H9 (cell line): ENCODE results near the gene CDH13. TPM values are rescaled to one million over a fixed set of nuclear protein-coding genes. Genes with fewer than 3 reads are reported as not detected.
A peak's percentile ranks its signal among the peaks of the same experiment; 100 is the strongest.

Experiments
- DNase-seq: peaks from one replicate; pipeline ENCODE4 v3.0.0-alpha.2; 2017
- H2AFZ ChIP-seq: one replicate; pipeline ENCODE4 v1.6.1; 2013; ENCODE audit warnings: mild to moderate bottlenecking, low read length, control low read depth, moderate library complexity
- H2AK5ac ChIP-seq: 2 replicates; pipeline ENCODE4 v1.6.1; 2013; ENCODE audit warnings: low read length, control low read depth, mixed read lengths; ENCODE audit not compliant: insufficient read length
- H2BK120ac ChIP-seq: one replicate; pipeline ENCODE4 v1.6.1; 2013; ENCODE audit warnings: low read depth, mild to moderate bottlenecking, low read length, control low read depth, inconsistent platforms; ENCODE audit not compliant: poor library complexity, severe bottlenecking
- H2BK12ac ChIP-seq: 2 replicates; pipeline ENCODE4 v1.6.1; 2013; ENCODE audit warnings: low read length, control low read depth, mixed read lengths, low read depth; ENCODE audit not compliant: insufficient read length
- H2BK15ac ChIP-seq: 2 replicates; pipeline ENCODE4 v1.6.1; 2013; ENCODE audit warnings: low read depth, low read length, control low read depth
- H2BK20ac ChIP-seq: one replicate; pipeline ENCODE4 v1.6.1; 2013; ENCODE audit warnings: low read depth, mild to moderate bottlenecking, low read length, control low read depth, inconsistent platforms; ENCODE audit not compliant: poor library complexity, severe bottlenecking
- H2BK5ac ChIP-seq: 2 replicates; pipeline ENCODE4 v1.6.1; 2013; ENCODE audit warnings: low read length, control low read depth, mixed read lengths; ENCODE audit not compliant: insufficient read length
- H3K14ac ChIP-seq: 2 replicates; pipeline ENCODE4 v1.6.1; 2013; ENCODE audit warnings: low read length, control low read depth; ENCODE audit not compliant: insufficient read depth
- H3K18ac ChIP-seq: 2 replicates; pipeline ENCODE4 v1.6.1; 2013; ENCODE audit warnings: low read depth, mild to moderate bottlenecking, mixed read lengths, low read length, control low read depth; ENCODE audit not compliant: insufficient read length
- H3K23ac ChIP-seq: 2 replicates; pipeline ENCODE4 v1.6.1; 2013; ENCODE audit warnings: low read length, control low read depth, mixed read lengths, low read depth; ENCODE audit not compliant: insufficient read length
- H3K23me2 ChIP-seq: 2 replicates; pipeline ENCODE4 v1.6.1; 2013; ENCODE audit warnings: low read depth, mild to moderate bottlenecking, mixed read lengths, low read length, control low read depth; ENCODE audit not compliant: insufficient read length, poor library complexity, severe bottlenecking
- H3K27ac ChIP-seq: 2 replicates; pipeline ENCODE4 v1.5.1; 2013; ENCODE audit warnings: low read length, control low read depth, mixed read lengths, low read depth; ENCODE audit not compliant: insufficient read length
- H3K27me3 ChIP-seq: 2 replicates; pipeline ENCODE4 v1.6.1; 2013; ENCODE audit warnings: low read length, control low read depth, inconsistent platforms; ENCODE audit not compliant: insufficient read depth
- H3K4ac ChIP-seq: 2 replicates; pipeline ENCODE4 v1.6.1; 2013; ENCODE audit warnings: low read depth, mild to moderate bottlenecking, control low read depth, inconsistent platforms, low read length, moderate library complexity
- H3K4me1 ChIP-seq: 2 replicates; pipeline ENCODE4 v1.6.1; 2013; ENCODE audit warnings: low read length, control low read depth, inconsistent platforms; ENCODE audit not compliant: insufficient read depth
- H3K4me2 ChIP-seq: 2 replicates; pipeline ENCODE4 v1.6.1; 2013; ENCODE audit warnings: low read length, control low read depth, mixed read lengths; ENCODE audit not compliant: insufficient read length, insufficient read depth
- H3K56ac ChIP-seq: 2 replicates; pipeline ENCODE4 v1.6.1; 2013; ENCODE audit warnings: low read depth, mild to moderate bottlenecking, mixed read lengths, low read length, control low read depth; ENCODE audit not compliant: insufficient read length
- H3K79me1 ChIP-seq: 2 replicates; pipeline ENCODE4 v1.6.1; 2013; ENCODE audit warnings: low read depth, mild to moderate bottlenecking, moderate library complexity, low read length, control low read depth, inconsistent platforms; ENCODE audit not compliant: insufficient read depth, poor library complexity, severe bottlenecking
- H3K79me2 ChIP-seq: 2 replicates; pipeline ENCODE4 v1.6.1; 2013; ENCODE audit warnings: low read length, control low read depth, inconsistent platforms; ENCODE audit not compliant: insufficient read depth
- H3K9ac ChIP-seq: 2 replicates; pipeline ENCODE4 v1.6.1; 2013; ENCODE audit warnings: low read length, control low read depth, mixed read lengths; ENCODE audit not compliant: insufficient read length; ENCODE audit errors: extremely low read depth
- H3K9me3 ChIP-seq: one replicate; pipeline ENCODE4 v1.6.1; 2013; ENCODE audit warnings: low read depth, low read length, inconsistent platforms; ENCODE audit not compliant: control insufficient read depth
- H3T11ph ChIP-seq: one replicate; pipeline ENCODE4 v1.6.1; 2013; ENCODE audit warnings: mild to moderate bottlenecking, low read length, control low read depth, inconsistent platforms
- H4K20me1 ChIP-seq: one replicate; pipeline ENCODE4 v1.6.1; 2013; ENCODE audit not compliant: control insufficient read depth, insufficient read length, insufficient read depth
- H4K5ac ChIP-seq: 2 replicates; pipeline ENCODE4 v1.6.1; 2013; ENCODE audit warnings: low read depth, mild to moderate bottlenecking, mixed read lengths, low read length, control low read depth; ENCODE audit not compliant: insufficient read length
- H4K8ac ChIP-seq: replicated peaks from 2 replicates; pipeline ENCODE4 v1.6.1; 2013; ENCODE audit warnings: low read length, control low read depth, mixed read lengths, low read depth; ENCODE audit not compliant: insufficient read length
- H4K91ac ChIP-seq: 2 replicates; pipeline ENCODE4 v1.6.1; 2013; ENCODE audit warnings: low read depth, mild to moderate bottlenecking, moderate library complexity, mixed read lengths, low read length, control low read depth; ENCODE audit not compliant: insufficient read length
- H3K27ac Mint-ChIP-seq, 3 experiments: 2 replicates in 2 of 3; 3 replicates in 1 of 3; pipeline ENCODE4 v1.8.0; 2020 to 2021; ENCODE audit warnings: mixed read lengths in 3 of 3, mild to moderate bottlenecking in 1 of 3, moderate library complexity in 1 of 3
- H3K27me3 Mint-ChIP-seq: 2 replicates; pipeline ENCODE4 v1.8.0; 2021; ENCODE audit warnings: low read depth, mild to moderate bottlenecking, moderate library complexity, mixed read lengths
- H3K36me3 Mint-ChIP-seq, 3 experiments: 2 replicates in 2 of 3; 3 replicates in 1 of 3; pipeline ENCODE4 v1.8.0; 2020 to 2021; ENCODE audit warnings: low read depth in 3 of 3, mixed read lengths in 3 of 3; ENCODE audit not compliant: insufficient read depth in 1 of 3
- H3K4me1 Mint-ChIP-seq, 2 experiments: 2 replicates each; pipeline ENCODE4 v1.8.0; 2020; ENCODE audit warnings: mixed read lengths in 2 of 2
- H3K4me3 Mint-ChIP-seq, 2 experiments: 2 replicates in 1 of 2; 3 replicates in 1 of 2; pipeline ENCODE4 v1.8.0; 2020 to 2021; ENCODE audit warnings: mild to moderate bottlenecking in 2 of 2, mixed read lengths in 2 of 2, moderate library complexity in 1 of 2
- H3K9me3 Mint-ChIP-seq, 2 experiments: 2 replicates in 1 of 2; 3 replicates in 1 of 2; pipeline ENCODE4 v1.8.0; 2020; ENCODE audit warnings: mild to moderate bottlenecking in 2 of 2, mixed read lengths in 2 of 2, moderate library complexity in 1 of 2
- WGBS: extraction: QIAGEN DNeasy Blood & Tissue Kit; methylation state at CpG from one replicate; pipeline ENCODE4 v1.1.7; 2013; ENCODE audit warnings: missing lambda C conversion rate, low lambda C conversion rate, mixed read lengths; ENCODE audit not compliant: insufficient read length; ENCODE audit errors: extremely low coverage; 5-methylcytosine and 5-hydroxymethylcytosine counted together
- total RNA-seq: library from RNA; stranded (reverse); gene quantifications from 2 replicates; pipeline ENCODE4 v1.2.1, GENCODE V29; 2021
- TF ChIP-seq, protein P1 (sequence below): fragments of 200-600 bp; sonication (generic); conservative IDR thresholded peaks from 3 replicates; pipeline ENCODE4 v1.8.0; 2021; ENCODE audit warnings: antibody characterized with exemption, mild to moderate bottlenecking

The CDH13 gene
- total RNA-seq, 1 experiment from 2014 or later = 1.5 TPM

- H3K27ac ChIP-seq = no peak overlapping the region
- TF ChIP-seq, protein P1, sequence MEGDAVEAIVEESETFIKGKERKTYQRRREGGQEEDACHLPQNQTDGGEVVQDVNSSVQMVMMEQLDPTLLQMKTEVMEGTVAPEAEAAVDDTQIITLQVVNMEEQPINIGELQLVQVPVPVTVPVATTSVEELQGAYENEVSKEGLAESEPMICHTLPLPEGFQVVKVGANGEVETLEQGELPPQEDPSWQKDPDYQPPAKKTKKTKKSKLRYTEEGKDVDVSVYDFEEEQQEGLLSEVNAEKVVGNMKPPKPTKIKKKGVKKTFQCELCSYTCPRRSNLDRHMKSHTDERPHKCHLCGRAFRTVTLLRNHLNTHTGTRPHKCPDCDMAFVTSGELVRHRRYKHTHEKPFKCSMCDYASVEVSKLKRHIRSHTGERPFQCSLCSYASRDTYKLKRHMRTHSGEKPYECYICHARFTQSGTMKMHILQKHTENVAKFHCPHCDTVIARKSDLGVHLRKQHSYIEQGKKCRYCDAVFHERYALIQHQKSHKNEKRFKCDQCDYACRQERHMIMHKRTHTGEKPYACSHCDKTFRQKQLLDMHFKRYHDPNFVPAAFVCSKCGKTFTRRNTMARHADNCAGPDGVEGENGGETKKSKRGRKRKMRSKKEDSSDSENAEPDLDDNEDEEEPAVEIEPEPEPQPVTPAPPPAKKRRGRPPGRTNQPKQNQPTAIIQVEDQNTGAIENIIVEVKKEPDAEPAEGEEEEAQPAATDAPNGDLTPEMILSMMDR = no peak
- no CpG with 5 or more reads among the region's 9 CpGs for WGBS
Observed at GRCh38 chr16:83105279-83106077, 478.7 kb downstream of the CDH13 start.

More at GRCh38 chr16:83105279-83106077, 478.7 kb downstream of the CDH13 start:
- Mint-ChIP-seq H3K27ac (no peak overlapping the region), H3K4me1 (no peaks in the 10 kb centered on the region), H3K36me3 (peaks cover 0 to 4% (median 1%) of the 10 kb centered on the region in 3 experiments; a peak in 3 of 7 replicates), H3K4me3 (no peak overlapping the region), H3K27me3 (no peaks in the 10 kb centered on the region; the same call in 1 of the 2 replicates), H3K9me3 (peaks cover 11 to 12% of the 10 kb centered on the region in 2 experiments; a peak in 4 of 5 replicates)
- Histone ChIP-seq H3T11ph (no peak overlapping the region), H4K91ac (no peak overlapping the region), H3K56ac (no peak overlapping the region), H3K4ac (no peak overlapping the region), H2BK15ac (no peak overlapping the region), H3K9ac (no peak overlapping the region), H4K5ac (no peak overlapping the region), H3K79me1 (no peaks in the 10 kb centered on the region), H4K20me1 (no peaks in the 10 kb centered on the region), H3K9me3 (no peaks in the 10 kb centered on the region), H4K8ac (no peak overlapping the region), H3K27me3 (no peaks in the 10 kb centered on the region), H2BK120ac (no peak overlapping the region), H3K23ac (peak overlapping the region; percentile 52), H2AK5ac (no peak overlapping the region), H3K23me2 (no peaks in the 10 kb centered on the region), H2BK12ac (no peak overlapping the region), H3K4me1 (no peaks in the 10 kb centered on the region), H3K18ac (no peak overlapping the region), H2AFZ (no peak overlapping the region), H3K79me2 (no peaks in the 10 kb centered on the region), H3K4me2 (no peak overlapping the region), H3K14ac (no peak overlapping the region; the same call in 1 of the 2 replicates), H2BK20ac (no peak overlapping the region), H2BK5ac (no peak overlapping the region)
- no peak for DNase-seq
